MV-4-11 (cell line): ENCODE data around the gene ACTG1.

Experiments
- DNase-seq: peaks from one replicate; lab custom pipeline; 2025; lab: John Stamatoyannopoulos, UW

ACTG1 gene

DNA sequence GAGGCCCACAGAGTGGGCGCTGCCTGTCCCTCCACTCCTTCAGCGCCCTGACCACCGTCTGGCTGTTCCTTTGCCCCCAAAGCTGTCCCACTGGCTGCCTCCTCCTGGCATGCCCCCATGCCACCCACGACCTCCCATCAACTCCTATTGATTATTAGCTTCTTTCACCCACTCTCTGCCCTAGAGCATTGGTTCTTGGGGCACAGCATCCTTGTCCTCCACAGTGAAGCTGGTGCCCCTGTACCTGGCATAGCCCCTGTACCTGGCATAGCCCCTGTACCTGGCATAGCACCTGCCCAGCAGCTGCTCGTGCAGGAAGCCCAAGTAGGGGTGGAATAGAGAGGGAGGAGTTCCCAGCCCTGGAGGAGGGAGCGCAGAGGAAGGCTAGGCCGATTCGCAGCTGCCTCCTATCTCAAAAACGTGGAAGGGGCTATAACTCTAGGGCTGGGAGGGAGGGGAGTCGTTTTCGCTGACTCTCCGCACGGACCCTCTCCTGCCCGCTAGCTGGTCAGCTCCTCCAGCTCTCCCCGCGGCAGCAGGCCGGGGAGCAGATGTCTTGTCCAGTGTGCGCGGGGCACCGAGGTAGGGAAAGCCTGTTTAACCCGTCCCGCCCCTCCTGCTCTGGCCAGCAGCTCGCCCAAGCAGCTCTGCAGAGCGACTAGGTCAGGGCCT is 5.7 kb upstream of the ACTG1 start:
- DNase-seq: no peak

DNA sequence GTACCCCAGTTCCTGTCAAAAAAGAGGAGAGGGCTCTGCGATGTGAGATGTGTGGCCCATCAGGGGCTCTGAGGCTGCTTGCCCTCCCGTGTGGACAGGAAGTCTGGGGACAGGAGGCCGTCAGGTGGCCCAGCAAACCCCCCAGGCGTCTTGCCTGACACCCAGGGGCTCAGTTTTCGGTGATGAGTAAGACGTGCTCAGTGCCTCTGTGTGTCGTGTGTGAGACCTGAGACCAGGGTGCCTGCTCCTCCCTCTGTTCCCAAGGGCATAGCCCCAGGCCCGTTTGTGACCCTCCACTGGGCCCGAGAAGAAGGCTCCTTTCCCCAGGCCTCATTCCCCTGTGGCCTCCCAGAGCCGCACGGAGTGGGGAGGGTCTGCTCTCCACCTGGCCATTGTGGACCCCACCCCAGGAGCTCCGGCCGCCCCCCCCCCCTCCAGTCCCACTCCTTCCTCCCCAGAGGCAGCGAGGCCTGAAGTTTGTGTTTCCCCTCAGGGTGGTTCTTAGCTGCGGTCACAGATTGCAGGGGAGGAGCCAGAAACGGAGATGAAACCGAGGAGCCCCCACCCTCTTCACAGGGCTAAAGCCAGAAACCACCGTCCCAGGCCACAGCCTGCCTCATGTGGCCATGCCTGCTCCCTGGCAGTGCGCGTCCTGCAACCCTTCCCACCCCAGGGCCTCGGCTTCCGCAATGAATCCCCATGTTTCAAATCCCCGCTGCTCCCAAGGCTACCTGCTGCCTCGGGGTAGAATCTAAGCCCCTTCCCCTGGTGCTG is 4.9 kb upstream of the ACTG1 start:
- DNase-seq: peak; percentile 81

DNA sequence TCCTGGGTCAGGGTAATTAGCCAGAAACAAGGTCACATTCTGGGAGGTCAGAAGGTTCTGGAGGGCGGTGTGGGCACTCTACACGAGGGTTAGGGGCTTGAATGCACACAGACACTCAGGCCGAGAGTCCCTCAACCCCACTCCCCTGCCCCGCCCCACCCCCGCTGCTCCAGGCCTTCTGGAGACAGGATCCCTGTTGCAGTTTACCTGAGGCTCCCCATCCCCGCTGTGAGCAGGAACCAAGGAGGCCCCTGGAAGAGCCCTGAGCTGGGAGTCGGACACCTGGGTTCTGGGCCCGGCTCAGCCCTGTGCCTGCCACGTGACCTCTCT is 4.4 kb upstream of the ACTG1 start:
- no peak for DNase-seq

DNA sequence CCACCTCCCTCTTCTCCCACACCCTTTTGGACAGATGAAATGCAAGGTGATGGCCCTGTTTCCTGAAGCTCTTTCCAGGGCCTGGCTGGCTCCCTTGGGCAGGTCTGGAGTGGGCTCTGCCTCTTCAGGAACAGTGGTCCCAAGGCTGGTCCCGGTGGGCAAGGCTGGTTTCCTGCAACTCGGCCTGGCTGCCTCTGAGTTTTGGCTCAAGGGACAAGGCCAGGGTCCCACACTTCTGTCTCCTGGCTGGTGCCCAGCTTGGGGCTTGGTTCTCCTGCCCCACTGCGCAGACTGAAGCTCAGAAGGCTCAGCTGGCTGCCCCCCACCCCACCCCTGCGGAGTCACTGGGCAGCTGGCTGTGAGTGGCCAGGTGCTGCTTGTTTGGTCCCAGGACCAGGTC is 3.8 kb upstream of the ACTG1 start:
- no peak for DNase-seq

DNA sequence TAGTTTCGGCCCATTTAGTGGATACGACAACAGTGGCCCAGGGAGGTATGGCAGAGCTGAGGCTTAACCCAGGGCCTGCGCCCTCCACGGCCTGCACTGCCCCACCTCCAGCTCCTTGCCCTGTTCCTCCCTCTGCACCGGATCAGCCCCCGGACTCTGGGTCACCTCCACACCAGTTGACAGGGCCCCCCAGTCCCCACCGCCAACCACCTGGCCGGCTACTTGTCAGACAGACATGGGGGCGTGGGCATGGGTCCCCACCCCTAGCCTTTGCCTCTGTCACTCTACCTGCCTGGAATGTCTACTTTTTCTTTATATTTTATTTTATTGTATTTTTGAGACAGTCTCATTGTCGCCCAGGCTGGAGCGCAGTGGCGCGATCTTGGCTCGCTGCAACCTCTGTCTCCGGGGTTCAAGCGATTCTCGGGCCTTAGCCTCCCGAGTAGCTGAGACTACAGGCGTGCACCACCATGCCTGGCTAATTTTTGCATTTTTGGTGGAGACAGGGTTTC is 3.0 kb upstream of the ACTG1 start:
- DNase-seq: no peak

DNA sequence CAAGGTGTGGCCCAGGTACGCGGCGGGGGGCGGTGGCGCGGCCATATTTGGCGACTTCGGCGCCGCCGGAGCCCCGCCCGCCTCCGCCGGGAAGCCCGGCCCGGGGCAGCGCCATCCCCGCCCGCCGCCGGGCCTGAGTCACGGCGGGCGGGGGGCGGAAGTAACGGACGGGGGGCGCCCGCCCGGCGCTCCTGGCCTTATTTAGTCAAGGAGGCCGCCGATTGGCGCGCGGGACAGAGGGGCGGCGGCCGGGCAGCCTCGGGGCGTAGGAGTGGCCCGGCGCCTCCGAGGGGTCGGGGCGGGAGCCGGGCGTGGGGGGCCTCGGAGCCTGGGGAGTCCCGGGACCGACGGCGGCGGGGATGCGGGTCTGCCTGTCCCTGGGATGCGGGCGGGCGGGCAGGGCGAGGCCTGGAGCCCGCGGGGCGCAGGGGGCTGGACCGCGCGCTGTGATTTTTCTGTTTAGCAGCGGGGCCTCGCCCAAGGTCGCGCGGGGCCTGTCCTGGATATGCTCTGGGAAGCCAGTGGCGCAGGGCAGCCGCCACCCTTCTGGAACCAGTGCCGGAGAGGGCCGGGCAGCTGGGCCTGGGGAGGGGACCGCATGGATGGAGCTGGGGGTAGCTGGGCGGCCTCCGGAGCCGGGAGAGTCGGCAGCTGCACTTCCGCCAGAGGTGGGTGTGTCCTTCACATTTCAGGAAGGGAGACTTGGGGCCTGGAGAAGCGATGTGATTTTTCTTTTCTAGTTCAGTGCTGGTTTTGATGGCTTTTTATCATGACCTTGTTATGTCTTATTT is 2.3 kb upstream of the ACTG1 start:
- DNase-seq: peak; percentile 68

DNA sequence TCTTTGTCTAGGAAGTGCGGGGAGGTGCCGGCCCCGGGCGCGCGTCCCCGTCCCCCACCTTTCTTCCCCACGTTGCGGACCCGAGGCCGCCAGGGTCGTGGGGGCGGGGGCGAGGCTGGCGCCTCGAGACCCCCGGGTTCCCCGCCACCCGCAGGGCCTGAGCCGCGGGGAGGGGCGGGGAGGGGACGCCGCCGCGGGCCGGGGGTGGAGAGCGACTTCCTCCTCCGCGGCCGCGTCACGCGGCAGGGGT is 1.8 kb upstream of the ACTG1 start:
- DNase-seq: no peak

DNA sequence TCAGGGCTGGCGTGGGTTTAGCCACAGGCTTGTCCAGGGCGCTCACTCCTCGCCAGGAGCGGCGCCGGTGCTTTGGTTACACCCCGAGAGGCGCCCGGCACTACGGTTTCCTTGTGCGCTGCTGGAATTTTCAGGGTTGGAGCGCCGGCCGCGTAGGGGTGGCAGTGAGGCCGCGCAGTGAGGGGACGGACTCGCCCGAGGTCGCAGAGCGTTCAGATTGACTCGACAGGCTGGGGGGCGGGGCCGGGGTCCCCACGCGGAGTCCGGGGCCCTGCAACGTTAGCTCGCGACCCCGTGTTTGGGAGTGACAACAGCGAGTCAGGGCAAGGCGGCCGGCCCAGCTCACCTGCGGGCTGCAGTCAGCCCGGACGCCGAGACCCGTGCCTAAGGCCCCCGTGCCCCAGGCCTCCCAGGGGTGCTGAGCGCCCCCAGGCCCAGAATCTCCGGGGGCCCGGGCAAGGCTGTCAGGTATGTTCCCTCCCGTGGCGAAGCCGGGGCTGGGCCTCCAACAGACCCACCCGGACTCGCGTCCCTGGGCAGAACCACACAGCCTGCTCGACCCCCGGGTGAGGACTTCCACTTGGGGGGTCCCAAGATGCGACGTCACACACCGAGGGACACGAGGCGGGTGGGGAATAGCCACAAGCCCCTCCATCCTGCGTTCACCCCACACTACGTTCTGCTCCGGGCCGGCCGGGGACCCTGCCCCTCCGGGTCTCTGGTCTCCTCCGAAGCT is 1.3 kb upstream of the ACTG1 start:
- peak; percentile 35 for DNase-seq

DNA sequence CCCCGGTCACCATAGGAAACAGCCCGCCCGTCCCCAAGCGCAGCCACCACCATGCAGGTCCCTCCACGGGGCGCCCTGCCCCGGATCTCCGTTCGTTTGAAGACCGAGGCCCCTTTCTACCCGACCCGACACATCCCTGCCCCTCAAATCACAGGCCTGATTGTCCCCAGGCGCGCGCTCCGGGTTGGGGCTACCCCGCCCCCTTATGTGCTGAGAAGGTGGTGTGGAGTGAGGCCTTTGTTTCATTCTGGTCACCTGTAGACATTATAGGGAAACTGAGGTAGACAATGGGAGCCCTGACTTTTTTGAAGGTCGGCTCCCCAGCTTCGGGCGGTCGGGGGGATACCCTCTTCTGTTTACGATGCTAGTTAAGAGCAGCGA is 763 bp upstream of the ACTG1 start:
- DNase-seq: no peak

DNA sequence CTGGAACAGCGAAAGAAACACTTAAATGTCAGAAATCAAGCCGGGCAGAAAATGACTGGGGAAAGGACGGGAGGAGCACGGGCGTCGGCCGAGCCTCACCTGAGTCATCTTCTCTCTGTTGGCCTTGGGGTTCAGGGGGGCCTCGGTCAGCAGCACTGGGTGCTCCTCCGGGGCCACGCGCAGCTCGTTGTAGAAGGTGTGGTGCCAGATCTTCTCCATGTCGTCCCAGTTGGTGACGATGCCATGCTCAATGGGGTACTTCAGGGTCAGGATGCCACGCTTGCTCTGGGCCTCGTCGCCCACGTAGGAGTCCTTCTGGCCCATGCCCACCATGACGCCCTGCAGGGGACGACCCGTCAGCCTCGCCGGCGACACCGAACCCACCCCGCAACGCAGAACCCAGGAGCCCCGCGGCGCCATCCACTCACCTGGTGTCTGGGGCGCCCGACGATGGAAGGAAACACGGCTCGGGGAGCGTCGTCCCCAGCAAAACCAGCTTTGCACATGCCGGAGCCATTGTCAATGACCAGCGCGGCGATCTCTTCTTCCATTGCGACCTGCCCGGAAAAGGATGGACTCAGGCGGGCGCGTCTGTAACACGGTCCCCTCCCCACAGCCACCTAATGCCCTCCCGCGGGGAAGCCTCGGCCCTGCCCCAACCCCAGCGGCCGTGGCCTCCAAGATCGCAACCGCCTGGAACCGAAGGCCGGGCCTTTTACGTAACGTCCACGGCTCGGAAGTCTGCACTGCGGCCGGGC is 616 bp downstream of the ACTG1 start:
- DNase-seq: no peak

DNA sequence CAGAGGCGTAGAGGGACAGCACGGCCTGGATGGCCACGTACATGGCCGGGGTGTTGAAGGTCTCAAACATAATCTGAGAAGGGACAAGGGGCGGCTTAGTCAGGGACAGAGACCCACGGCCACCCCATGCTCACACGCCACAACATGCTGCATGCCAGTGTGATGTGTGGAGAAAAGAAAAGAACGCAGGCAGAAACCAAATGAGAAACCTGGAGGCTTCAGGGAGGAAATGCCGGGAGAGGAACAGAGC is 1.1 kb downstream of the ACTG1 start:
- no peak for DNase-seq

DNA sequence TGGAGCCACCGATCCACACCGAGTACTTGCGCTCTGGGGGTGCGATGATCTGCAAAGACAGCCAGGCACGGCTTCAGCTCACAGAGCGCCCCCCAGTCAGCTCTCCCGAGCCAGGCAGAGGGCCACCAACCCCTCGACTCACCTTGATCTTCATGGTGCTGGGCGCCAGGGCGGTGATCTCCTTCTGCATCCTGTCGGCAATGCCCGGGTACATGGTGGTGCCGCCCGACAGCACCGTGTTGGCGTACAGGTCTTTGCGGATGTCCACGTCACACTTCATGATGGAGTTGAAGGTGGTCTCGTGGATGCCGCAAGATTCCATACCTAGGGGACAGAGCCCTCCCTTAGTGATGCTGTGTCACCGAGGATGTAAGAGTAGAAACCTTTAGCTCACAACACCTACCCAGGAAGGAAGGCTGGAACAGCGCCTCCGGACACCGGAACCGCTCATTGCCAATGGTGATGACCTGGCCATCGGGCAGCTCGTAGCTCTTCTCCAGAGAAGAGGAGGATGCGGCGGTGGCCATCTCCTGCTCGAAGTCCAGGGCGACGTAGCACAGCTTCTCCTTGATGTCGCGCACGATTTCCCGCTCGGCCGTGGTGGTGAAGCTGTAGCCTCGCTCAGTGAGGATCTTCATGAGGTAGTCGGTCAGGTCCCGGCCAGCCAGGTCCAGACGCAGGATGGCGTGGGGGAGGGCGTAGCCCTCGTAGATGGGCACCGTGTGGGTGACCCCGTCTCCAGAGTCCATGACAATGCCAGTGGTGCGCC is 1.6 kb downstream of the ACTG1 start:
- no peak for DNase-seq

DNA sequence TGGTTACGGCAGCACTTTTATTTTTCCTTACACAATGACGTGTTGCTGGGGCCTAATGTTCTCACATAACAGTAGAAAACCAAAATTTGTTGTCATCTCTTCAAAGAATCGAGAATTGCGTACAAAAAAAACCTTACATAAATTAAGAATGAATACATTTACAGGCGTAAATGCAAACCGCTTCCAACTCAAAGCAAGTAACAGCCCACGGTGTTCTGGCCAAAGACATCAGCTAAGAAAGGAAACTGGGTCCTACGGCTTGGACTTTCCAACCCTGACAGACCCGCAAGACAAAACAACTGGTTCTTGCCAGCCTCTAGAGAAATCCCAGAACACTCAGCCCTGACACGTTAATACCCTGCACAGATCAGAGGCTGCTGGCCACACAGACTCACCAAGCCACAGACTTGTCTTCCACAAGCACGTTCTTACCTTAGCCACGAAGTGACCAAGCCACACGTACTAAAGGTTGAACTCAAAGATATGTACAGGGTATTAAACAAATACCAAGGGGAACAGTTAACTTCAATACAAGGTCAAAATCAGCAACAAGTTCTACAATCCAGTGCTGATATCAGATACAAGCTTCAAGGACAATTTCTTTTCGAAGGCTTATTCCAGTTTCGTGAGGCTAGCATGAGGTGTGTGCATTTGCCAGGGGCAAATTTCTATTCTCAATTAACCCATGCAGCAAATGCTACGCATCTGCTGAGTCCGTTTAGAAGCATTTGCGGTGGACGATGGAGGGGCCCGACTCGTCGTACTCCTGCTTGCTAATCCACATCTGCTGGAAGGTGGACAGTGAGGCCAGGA is 2.4 kb downstream of the ACTG1 start:
- DNase-seq: no peak

DNA sequence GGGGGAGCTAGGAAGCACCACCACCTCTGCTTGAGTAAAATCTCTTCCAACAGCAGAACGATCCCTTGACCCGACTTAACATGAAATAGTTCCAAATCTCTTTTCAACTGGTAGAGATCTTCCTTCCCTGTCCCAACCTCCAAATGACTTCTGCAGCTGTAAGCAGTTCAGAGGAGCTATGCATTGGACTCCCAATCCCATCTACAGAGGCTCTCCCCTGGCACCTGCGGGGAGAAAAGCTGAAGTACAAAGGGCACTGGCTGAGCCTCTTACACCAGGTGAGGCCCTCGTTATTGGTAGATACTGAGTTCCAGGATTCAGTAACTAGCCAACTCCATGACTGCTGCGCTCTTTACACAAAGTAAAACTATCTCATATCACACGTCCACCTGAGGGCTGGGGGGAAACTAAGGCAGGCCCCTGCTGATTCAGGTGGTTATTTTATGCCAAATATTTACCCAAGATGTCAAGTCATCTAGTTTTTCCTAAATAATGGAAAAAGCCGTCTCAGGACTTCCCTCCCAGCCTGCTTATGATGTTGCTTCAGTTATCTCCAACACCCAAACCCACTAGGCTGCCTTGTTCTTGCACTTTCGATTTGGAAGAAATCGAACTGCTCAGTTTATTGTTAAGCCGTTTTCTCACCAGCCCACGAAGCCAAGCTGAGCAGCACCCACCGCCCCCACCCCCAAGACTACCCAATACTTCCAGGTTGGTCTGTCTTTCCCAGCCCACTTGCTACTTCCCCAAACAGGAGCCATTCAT is 3.2 kb downstream of the ACTG1 start:
- DNase-seq: peak; percentile 57

DNA sequence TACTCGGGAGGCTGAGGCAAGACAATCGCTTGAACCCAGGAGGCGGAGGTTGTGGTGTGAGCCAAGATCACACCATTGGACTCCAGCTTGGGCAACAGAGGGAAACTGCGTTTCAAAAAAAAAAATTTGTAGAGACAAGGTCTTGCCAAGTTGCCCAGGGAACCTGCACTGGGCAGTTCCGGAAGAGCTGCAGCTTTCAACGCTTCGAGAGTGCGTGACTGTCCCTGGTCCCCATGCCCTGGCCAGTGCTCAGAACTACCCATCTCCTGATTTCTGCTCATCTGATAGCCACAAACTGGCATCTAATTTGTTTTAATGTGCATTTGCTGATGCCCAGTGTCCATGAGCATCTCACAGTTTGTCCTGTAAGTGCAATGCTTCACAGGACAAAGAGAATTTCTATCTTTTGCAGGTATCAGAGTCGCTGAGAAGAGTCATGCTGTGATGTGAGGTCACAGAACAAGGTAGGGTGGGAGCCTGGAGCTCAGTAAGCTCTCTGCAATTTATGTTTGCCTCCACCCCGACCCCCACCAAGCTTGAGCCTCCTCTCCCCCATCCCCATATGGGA is 3.9 kb downstream of the ACTG1 start:
- DNase-seq: peak; percentile 46

DNA sequence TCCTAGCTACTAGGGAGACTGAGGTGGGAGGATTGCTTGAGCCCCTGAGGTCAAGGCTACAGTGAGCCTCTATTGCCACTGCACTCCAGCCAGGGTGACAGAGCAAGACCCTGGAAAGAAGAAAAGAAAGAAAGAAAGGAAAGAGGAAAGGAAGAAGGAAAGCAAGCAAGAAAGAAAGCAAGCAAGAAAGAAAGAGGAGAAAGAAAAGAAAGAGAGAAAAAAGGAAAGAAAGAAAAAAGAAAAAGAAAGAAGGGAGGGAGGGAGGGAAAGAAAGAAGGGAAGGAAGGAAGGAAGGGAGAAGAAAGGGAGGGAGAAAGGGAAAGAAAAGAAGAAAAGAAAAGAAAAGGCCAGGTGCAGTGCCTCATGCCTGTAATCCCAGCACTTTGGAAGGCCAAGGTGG is 9.0 kb downstream of the ACTG1 start:
- DNase-seq: no peak

DNA sequence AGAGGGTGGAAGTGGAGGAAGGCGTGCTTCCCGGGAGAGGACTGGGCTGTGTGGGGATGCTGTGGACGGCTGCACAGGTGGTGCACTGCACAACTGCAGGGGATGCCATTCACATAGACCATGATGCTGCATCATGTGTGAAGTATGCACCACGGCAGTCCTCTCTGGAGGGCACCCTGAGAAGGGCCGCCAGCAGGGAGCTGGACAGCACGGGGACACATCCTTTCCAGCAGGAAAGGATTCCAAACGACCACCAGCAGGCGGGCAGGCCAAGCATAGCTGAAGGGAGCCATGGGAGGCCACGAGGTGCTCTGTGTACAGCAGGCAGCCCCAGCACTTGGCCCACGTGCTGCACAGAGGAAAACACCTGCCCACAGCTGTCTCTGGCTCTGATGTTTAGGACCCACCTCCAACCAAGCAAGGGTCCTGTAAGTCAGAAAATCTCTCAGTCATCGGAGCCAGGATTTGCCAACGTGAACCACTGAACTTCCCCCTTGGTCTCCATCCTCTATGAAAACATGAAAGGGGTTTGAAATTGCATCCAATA is 10.1 kb downstream of the ACTG1 start:
- no peak for DNase-seq

DNA sequence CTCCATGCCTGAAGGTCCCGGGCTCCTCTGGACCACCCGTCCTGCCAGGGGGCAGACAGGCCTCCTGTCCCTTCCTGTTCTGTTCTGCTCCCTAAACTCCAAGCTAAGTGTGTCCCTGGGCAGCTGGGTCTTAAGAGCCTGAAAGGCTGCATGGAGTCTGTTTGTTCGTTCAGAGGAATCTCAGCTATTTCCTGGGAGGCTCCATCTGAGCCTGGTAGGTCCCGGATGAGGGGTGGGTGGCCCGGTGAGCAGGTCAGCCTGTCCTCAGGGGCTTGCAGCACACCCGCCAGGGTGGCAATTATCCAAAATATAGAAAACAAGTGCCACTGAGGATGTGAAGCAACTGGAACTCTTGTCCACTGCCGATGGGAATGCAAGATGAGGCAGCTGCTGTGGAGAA is 12.6 kb downstream of the ACTG1 start:
- no peak for DNase-seq

DNA sequence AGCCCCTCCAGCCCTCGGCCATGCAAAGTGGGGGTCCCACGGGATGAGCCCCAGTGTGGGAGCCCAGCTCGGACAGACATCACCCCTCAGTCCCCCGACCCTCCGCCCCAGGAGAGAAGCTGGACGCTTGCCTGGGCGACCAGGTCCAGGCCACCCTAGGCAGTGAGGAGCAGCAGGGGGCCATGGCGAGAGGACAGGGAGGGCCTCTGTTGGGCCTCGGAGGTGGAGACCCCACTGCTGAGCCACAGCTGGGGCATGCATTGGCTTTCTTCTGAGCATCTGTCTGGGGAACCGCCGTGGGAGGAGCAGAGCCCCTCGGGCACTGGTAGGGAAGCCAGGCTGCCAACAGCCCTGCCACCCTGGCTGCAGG is 13.0 kb downstream of the ACTG1 start:
- no peak for DNase-seq
